Caco-2 (cell line): ENCODE data around the gene PTPN13. TPM values are rescaled to one million over a fixed set of nuclear protein-coding genes. Genes with fewer than 3 reads are reported as not detected.

ENCODE experiments used
- BruUV-seq: library from RNA; stranded (reverse); fragments of 400-500 nt; replicated peaks from 2 replicates; lab custom pipeline; 2021; lab: Mats Ljungman, UMichigan
- CTCF ChIA-PET: fragments of 300-600 bp; sonication (Branson Sonifier 250); formaldehyde crosslinking; loops from one replicate; lab custom pipeline; 2022; ENCODE audit warnings: antibody characterized with exemption; lab: Charles Lee
- POLR2A ChIA-PET: fragments of 300-600 bp; sonication (Branson Sonifier 250); formaldehyde crosslinking; loops from one replicate; lab custom pipeline; 2022; ENCODE audit warnings: antibody characterized with exemption; lab: Charles Lee
- DNase-seq, 2 experiments: peaks; one replicate each; pipeline versions ENCODE4 v3.0.0 to v3.0.0-alpha.2; 2020 to 2022
- H3K27me3 ChIP-seq: replicated peaks from 2 replicates; pipeline ENCODE4 v1.6.0; 2011; ENCODE audit warnings: low read length; ENCODE audit not compliant: control insufficient read depth, insufficient read depth
- H3K36me3 ChIP-seq: 2 replicates; pipeline ENCODE4 v1.5.1; 2011; ENCODE audit warnings: low read length; ENCODE audit not compliant: control insufficient read depth, insufficient read depth
- H3K4me1 ChIP-seq: fragments of 250-450 bp; sonication (Bioruptor Pico); 2 replicates; pipeline ENCODE4 v1.5.1; 2020; ENCODE audit warnings: mild to moderate bottlenecking
- H3K4me3 ChIP-seq: 2 replicates; pipeline ENCODE4 v1.5.1; 2011; ENCODE audit warnings: low read depth, mild to moderate bottlenecking, control low read depth, low read length
- H3K9me3 ChIP-seq: fragments of 250-450 bp; sonication (Bioruptor Pico); 2 replicates; pipeline ENCODE4 v1.5.1; 2020; ENCODE audit warnings: mild to moderate bottlenecking, moderate library complexity
- H3K27ac Mint-ChIP-seq: one replicate; pipeline ENCODE4 v1.8.0; 2022; ENCODE audit warnings: mixed read lengths; ENCODE audit not compliant: unreplicated experiment
- H3K27me3 Mint-ChIP-seq: one replicate; pipeline ENCODE4 v1.8.0; 2022; ENCODE audit warnings: mixed read lengths; ENCODE audit not compliant: insufficient read depth, unreplicated experiment
- H3K36me3 Mint-ChIP-seq: one replicate; pipeline ENCODE4 v1.8.0; 2022; ENCODE audit warnings: mild to moderate bottlenecking, mixed read lengths; ENCODE audit not compliant: insufficient read depth, unreplicated experiment
- H3K4me1 Mint-ChIP-seq: one replicate; pipeline ENCODE4 v1.8.0; 2022; ENCODE audit warnings: low read depth, mixed read lengths; ENCODE audit not compliant: unreplicated experiment
- H3K4me3 Mint-ChIP-seq: one replicate; pipeline ENCODE4 v1.8.0; 2022; ENCODE audit warnings: mild to moderate bottlenecking, moderate library complexity, mixed read lengths; ENCODE audit not compliant: unreplicated experiment
- H3K9me3 Mint-ChIP-seq: one replicate; pipeline ENCODE4 v1.8.0; 2022; ENCODE audit warnings: mixed read lengths; ENCODE audit not compliant: unreplicated experiment
- intact Hi-C: fragments of 100-400 bp; cut with micrococcal nuclease; formaldehyde crosslinking; loops from one replicate; pipeline ENCODE4 v1.10.0; 2022; ENCODE audit not compliant: unreplicated experiment
- total RNA-seq: library from RNA; stranded (reverse); gene quantifications from 2 replicates; pipeline ENCODE4 v1.2.3, GENCODE V29; 2022
- TF ChIP-seq, protein P1 (sequence below), 2 experiments: fragments of 200-600 bp in 1 of 2; IDR thresholded peaks; 1 replicate in 1 of 2; 2 replicates in 1 of 2; pipeline versions ENCODE4 v1.5.1 to v1.8.0; 2011 to 2022; ENCODE audit warnings: antibody characterized with exemption in 1 of 2, control low read depth in 1 of 2, inconsistent platforms in 1 of 2, low read depth in 1 of 2, low read length in 1 of 2, mild to moderate bottlenecking in 1 of 2, moderate library complexity in 1 of 2; ENCODE audit not compliant: insufficient read depth in 1 of 2, severe bottlenecking in 1 of 2, unreplicated experiment in 1 of 2

PTPN13 gene
- total RNA-seq, 1 experiment from 2014 or later: 12.1 TPM

DNA sequence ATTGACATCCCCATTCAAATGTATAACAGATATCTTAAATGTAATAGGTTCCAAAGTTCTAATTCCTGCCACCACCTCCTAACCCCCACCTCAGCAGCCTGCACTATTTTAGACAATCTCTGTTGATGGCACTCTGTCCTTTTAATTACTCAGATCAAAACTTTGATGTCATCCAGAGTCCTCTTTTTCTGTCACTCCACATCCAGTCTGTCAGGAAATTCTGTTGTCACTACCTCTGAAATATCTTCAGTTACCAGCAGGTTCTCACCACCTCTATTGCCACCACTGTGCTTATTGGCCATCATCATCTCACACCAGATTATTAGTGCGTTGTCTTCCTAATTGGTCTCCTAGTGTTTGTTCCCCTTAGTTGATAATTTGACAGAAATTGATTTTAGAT, 76.2 kb downstream of the PTPN13 start:
- DNase-seq: no peak
- POLR2A ChIA-PET: no interaction called here
- Histone ChIP-seq H3K9me3 (no peaks in the 10 kb centered on the region), H3K4me3 (no peak overlapping the region), H3K36me3 (no peaks in the 10 kb centered on the region), H3K4me1 (no peaks in the 10 kb centered on the region), H3K27me3 (no peaks in the 10 kb centered on the region)
- Mint-ChIP-seq H3K4me3 (no peak overlapping the region), H3K27ac (no peak overlapping the region), H3K9me3 (no peaks in the 10 kb centered on the region), H3K36me3 (no peaks in the 10 kb centered on the region), H3K27me3 (no peaks in the 10 kb centered on the region), H3K4me1 (no peaks in the 10 kb centered on the region)
- CTCF ChIA-PET: no interaction called here
- TF ChIP-seq, protein P1, sequence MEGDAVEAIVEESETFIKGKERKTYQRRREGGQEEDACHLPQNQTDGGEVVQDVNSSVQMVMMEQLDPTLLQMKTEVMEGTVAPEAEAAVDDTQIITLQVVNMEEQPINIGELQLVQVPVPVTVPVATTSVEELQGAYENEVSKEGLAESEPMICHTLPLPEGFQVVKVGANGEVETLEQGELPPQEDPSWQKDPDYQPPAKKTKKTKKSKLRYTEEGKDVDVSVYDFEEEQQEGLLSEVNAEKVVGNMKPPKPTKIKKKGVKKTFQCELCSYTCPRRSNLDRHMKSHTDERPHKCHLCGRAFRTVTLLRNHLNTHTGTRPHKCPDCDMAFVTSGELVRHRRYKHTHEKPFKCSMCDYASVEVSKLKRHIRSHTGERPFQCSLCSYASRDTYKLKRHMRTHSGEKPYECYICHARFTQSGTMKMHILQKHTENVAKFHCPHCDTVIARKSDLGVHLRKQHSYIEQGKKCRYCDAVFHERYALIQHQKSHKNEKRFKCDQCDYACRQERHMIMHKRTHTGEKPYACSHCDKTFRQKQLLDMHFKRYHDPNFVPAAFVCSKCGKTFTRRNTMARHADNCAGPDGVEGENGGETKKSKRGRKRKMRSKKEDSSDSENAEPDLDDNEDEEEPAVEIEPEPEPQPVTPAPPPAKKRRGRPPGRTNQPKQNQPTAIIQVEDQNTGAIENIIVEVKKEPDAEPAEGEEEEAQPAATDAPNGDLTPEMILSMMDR (IDR thresholded peaks at IDR 0.05; ENCODE audit: insufficient read depth in 1 of 2, low read depth in 1 of 2, low read length in 1 of 2, severe bottlenecking in 1 of 2, unreplicated experiment in 1 of 2): no peak
- intact Hi-C loops: no loop called here
- no TSS peak for BruUV-seq

DNA sequence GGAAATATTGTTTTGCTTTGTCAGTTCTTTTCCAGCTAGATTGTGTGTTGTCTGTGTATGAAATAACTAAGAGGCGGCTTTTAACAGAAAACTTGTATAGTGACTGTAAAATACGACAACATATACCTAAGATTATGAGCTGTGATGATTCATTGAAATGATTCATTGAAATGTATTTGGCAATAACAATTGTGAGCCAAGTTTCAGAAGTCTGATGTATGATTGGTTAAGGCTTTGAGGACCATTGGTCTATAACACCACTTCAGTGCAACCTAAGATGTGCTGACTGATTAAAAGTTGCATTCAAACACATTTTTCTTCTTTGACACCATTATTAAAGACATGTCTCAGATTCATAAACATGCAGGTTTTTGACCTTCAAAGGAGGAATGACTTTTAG, 76.6 kb downstream of the PTPN13 start:
- no peak for DNase-seq
- no TSS peak for BruUV-seq
- CTCF ChIA-PET: no interaction called here
- H3K27ac Mint-ChIP-seq: no peak overlapping the region
- Histone ChIP-seq H3K36me3 (no peaks in the 10 kb centered on the region), H3K9me3 (no peaks in the 10 kb centered on the region), H3K4me1 (no peaks in the 10 kb centered on the region), H3K27me3 (no peaks in the 10 kb centered on the region), H3K4me3 (no peak overlapping the region)
- intact Hi-C loops: no loop called here
- TF ChIP-seq, protein P1 (IDR thresholded peaks at IDR 0.05; ENCODE audit: insufficient read depth in 1 of 2, low read depth in 1 of 2, low read length in 1 of 2, severe bottlenecking in 1 of 2, unreplicated experiment in 1 of 2): no peak
- POLR2A ChIA-PET: interaction anchor here (0.6 kb wide), 1 partner anchor 264 kb away, joined by 10 read pairs; no protein-coding TSS in a partner anchor
- H3K4me3 Mint-ChIP-seq: no peak overlapping the region
- H3K9me3 Mint-ChIP-seq: no peaks in the 10 kb centered on the region
- H3K4me1 Mint-ChIP-seq: no peaks in the 10 kb centered on the region
- no peaks in the 10 kb centered on the region for H3K36me3 Mint-ChIP-seq
- H3K27me3 Mint-ChIP-seq: no peaks in the 10 kb centered on the region

DNA sequence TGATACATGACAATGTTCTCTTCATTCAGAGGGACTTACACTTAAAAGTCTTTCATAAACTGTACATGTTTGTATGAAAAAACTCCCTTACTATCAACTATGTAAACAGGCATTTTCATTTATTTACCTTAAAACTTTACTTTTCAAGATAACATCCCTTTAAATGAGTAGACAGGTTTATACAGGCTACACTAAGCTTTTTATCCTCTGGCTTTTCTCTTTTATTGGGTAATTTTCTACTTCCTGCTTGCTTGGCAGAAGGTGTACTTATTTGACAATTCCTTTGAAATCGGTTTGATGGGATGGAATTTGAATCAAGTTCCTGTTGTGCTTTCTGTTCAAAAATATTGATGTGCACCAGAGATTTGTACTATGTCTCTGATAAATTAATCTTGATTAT, 81.4 kb downstream of the PTPN13 start:
- Histone ChIP-seq H3K27me3 (no peaks in the 10 kb centered on the region), H3K9me3 (no peaks in the 10 kb centered on the region), H3K4me3 (no peak overlapping the region), H3K4me1 (no peaks in the 10 kb centered on the region), H3K36me3 (no peaks in the 10 kb centered on the region)
- intact Hi-C loops: no loop called here
- DNase-seq: no peak
- Mint-ChIP-seq H3K4me3 (no peak overlapping the region), H3K36me3 (no peaks in the 10 kb centered on the region), H3K27me3 (no peaks in the 10 kb centered on the region), H3K9me3 (no peaks in the 10 kb centered on the region), H3K4me1 (no peaks in the 10 kb centered on the region), H3K27ac (no peak overlapping the region)
- TF ChIP-seq, protein P1 (IDR thresholded peaks at IDR 0.05; ENCODE audit: insufficient read depth in 1 of 2, low read depth in 1 of 2, low read length in 1 of 2, severe bottlenecking in 1 of 2, unreplicated experiment in 1 of 2): no peak
- ChIA-PET CTCF (no interaction called here), POLR2A (no interaction called here)
- no TSS peak for BruUV-seq
